COLO668 (cell line): Measurements from ENCODE around the gene TNIP3.

Experiments used
- DNase-seq: peaks from one replicate; lab custom pipeline; 2025; ENCODE audit not compliant: unreplicated experiment; lab: John Stamatoyannopoulos, UW

TNIP3 gene

GRCh38 chr4:121088867-121089266 lies 75.3 kb downstream of the TNIP3 start:
- DNase-seq: no peak
